GM12891 (cell line): ENCODE data around the gene AAK1.

Source experiments
- PAX5 ChIP-seq: IDR thresholded peaks from 2 replicates; pipeline ENCODE4 v1.6.1; 2011; ENCODE audit warnings: low read length, moderate library complexity, mild to moderate bottlenecking; ENCODE audit not compliant: insufficient read depth, severe bottlenecking
- POLR2A ChIP-seq: IDR thresholded peaks from 2 replicates; pipeline ENCODE4 v1.6.1; 2011; ENCODE audit warnings: low read depth, low read length, control low read depth
- TAF1 ChIP-seq: IDR thresholded peaks from 2 replicates; pipeline ENCODE4 v1.6.1; 2011; ENCODE audit warnings: low read depth, low read length, control low read depth

DNA sequence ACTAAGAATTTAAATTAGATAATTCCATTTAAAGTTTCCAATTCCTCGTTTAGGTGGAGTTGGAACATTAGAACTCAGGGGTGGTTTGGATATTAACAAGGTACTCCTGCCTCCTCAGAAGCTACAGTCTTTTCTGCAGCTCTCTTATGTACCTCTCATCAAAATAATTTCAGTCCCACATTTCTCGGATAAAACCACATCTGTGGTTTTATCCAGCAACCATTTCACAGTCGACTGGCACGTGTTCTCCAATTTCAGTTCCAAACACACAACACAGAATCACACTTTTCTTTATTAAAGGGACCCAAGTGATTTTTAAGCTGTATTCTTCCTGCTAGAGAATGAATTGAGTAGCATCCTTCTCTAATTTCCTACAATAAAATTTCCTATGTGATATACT, 183.6 kb downstream of the AAK1 start:
- TF ChIP-seq POLR2A (no peak), TAF1 (no peak), PAX5 (no peak)
